ENCODE data around the gene YY1AP1.
"Not testable (repeated sequence)": the region's sequence is repeated elsewhere in the genome, so short reads cannot be mapped to it uniquely, and the experiment has no call there.

YY1AP1 gene, protein sequence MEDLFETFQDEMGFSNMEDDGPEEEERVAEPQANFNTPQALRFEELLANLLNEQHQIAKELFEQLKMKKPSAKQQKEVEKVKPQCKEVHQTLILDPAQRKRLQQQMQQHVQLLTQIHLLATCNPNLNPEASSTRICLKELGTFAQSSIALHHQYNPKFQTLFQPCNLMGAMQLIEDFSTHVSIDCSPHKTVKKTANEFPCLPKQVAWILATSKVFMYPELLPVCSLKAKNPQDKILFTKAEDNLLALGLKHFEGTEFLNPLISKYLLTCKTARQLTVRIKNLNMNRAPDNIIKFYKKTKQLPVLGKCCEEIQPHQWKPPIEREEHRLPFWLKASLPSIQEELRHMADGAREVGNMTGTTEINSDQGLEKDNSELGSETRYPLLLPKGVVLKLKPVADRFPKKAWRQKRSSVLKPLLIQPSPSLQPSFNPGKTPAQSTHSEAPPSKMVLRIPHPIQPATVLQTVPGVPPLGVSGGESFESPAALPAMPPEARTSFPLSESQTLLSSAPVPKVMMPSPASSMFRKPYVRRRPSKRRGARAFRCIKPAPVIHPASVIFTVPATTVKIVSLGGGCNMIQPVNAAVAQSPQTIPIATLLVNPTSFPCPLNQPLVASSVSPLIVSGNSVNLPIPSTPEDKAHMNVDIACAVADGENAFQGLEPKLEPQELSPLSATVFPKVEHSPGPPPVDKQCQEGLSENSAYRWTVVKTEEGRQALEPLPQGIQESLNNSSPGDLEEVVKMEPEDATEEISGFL

DNA sequence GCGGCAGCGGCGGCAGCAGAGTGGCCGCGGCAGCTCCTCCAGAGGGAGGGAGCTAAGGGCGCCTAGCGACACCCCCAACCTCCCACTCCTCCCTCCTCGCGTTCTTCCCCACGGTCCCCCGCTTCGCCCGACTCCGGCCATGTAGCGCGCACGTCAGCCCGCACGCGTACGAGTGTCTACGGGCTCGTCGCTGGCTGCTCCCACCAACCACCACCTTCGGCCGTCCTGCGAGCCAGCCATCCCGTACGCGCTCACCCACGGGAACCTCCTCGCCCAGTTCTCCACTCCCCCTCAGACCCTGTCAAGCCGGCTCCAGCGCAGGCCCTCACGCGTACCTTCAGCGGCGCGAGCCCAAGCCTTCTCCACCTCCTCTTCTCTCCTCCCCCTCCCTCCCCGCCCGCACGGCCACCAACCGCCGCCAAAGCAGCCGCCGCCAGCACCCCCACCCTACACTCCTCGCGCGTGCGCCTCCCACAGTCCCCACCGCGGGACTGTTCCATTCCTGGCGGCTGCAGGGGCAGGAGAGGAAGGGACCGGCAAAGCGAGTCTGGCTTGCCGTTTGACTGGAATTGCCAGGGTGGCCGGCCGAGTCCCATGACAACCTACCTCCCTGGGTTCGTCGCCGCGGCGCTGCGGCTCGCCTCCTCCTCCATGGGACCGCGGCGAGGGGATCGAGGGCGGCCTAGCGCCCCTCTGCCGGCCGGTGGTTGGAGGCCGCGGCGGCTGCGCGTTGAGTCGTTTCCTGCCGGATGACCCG lies at the start of gene YY1AP1:
Gene YY1AP1, minus strand, starts transcription at position 451 of the 757 bp plus-strand sequence. CDS start 8,338 bp downstream, outside the sequence.
- no peaks in the 10 kb centered on the region for H3K36me3 ChIP-seq
- H3K27ac ChIP-seq = peak within 1 kb of the TSS; percentile 99
- TF ChIP-seq, protein P1, sequence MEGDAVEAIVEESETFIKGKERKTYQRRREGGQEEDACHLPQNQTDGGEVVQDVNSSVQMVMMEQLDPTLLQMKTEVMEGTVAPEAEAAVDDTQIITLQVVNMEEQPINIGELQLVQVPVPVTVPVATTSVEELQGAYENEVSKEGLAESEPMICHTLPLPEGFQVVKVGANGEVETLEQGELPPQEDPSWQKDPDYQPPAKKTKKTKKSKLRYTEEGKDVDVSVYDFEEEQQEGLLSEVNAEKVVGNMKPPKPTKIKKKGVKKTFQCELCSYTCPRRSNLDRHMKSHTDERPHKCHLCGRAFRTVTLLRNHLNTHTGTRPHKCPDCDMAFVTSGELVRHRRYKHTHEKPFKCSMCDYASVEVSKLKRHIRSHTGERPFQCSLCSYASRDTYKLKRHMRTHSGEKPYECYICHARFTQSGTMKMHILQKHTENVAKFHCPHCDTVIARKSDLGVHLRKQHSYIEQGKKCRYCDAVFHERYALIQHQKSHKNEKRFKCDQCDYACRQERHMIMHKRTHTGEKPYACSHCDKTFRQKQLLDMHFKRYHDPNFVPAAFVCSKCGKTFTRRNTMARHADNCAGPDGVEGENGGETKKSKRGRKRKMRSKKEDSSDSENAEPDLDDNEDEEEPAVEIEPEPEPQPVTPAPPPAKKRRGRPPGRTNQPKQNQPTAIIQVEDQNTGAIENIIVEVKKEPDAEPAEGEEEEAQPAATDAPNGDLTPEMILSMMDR (IDR thresholded peaks at IDR 0.05) = peak; percentile 51
- H3K9me3 ChIP-seq = no peaks in the 10 kb centered on the region
- peaks cover 14 to 16% of the 10 kb centered on the region in 2 experiments for H3K4me1 ChIP-seq (ENCODE audit: control insufficient read depth in 1 of 2, insufficient read depth in 1 of 2, low read depth in 1 of 2, low read length in 1 of 2)
- no peaks in the 10 kb centered on the region for H3K27me3 ChIP-seq
- H3K4me3 ChIP-seq (ENCODE audit: low read depth in 1 of 2, low read length in 1 of 2) = peak within 1 kb of the TSS; percentile 88 to 97

DNA sequence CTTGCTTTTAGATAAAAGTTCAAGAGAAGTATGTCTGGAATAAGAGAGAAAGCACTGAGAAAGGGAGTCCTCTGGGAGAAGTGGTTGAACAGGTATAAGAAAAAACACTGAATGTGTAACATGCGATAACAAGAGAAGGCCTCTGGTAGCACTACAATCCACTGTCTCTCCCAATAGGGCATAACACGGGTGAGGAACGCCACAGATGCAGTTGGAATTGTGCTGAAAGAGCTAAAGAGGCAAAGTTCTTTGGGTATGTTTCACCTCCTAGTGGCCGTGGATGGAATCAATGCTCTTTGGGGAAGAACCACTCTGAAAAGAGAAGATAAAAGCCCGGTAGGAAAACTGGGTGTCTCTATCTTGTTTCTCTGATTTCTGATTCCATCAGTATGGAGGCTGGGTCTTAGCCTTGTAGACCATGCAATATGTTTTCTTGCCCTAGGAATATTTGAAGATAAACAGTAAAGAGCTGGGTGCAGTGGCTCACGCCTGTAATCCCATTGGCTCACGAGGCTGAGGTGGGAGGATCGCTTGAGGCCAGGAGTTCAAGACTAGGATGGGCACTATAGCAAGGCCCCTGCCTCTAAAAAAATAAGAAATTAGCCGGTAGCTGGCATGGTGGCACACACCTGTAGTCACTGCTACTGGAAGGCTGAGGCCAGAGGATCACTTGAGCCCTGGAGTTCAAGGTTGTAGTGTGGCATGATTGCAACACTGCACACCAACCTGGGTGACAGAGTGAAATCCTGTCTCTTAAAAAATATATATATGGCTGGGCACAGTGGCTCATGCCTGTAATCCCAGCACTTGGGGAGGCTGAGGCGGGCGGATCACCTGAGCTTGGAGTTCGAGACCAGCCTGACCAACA lies 40.7 kb upstream of the YY1AP1 start:
- no peaks in the 10 kb centered on the region for H3K4me1 ChIP-seq (ENCODE audit: control insufficient read depth in 1 of 2, insufficient read depth in 1 of 2, low read depth in 1 of 2, low read length in 1 of 2)
- no peaks in the 10 kb centered on the region for H3K9me3 ChIP-seq
- H3K27ac ChIP-seq = no peak overlapping the region
- no peak overlapping the region for H3K4me3 ChIP-seq (ENCODE audit: low read depth in 1 of 2, low read length in 1 of 2)
- H3K27me3 ChIP-seq = no peaks in the 10 kb centered on the region
- peaks cover 43% of the 10 kb centered on the region for H3K36me3 ChIP-seq
- TF ChIP-seq, protein P1 (IDR thresholded peaks at IDR 0.05) = peak; percentile 49

DNA sequence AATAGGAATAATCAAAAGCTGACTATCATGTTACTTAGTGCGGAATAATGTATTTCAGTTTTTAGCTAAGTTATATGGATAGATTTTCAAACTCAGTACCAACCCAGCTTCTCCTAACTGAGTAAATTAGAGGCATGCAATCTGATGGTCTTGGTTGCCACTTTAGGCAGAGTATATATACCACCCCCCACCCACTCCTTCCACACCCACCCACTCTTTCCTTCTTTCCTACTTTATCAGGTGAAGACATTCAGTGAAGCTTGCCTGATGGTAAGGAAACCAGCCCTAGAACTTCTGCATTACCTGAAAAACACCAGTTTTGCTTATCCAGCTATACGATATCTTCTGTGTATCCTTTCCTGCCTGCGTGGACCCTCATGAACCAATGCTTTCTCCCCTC lies 36.6 kb upstream of the YY1AP1 start:
- TF ChIP-seq, protein P1 (IDR thresholded peaks at IDR 0.05) = no peak
- Histone ChIP-seq H3K27me3 (no peaks in the 10 kb centered on the region), H3K4me1 (ENCODE audit: control insufficient read depth in 1 of 2, insufficient read depth in 1 of 2, low read depth in 1 of 2, low read length in 1 of 2) (no peaks in the 10 kb centered on the region), H3K36me3 (peaks cover 33% of the 10 kb centered on the region), H3K9me3 (no peaks in the 10 kb centered on the region), H3K27ac (no peak overlapping the region), H3K4me3 (ENCODE audit: low read depth in 1 of 2, low read length in 1 of 2) (no peak overlapping the region)

DNA sequence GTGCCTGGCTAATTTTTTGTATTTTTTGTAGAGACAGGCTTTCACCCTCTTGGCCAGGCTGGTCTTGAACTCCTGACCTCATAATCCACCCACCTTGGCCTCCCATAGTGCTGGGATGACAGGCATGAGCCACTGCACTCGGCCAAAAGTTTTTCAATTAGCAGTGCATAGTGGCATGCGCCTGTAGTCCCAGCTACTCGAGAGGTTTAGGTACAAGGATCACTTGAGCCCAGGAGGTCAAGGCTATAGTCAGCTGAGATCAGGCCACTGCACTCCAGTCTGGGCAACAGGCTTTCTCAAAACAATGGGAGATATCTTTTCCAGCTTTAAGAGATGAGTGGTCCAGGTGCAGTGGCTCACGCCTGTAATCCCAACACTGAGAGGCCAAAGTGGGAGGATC lies 31.1 kb upstream of the YY1AP1 start:
- TF ChIP-seq, protein P1 (IDR thresholded peaks at IDR 0.05) = no peak
- Histone ChIP-seq H3K9me3 (no peaks in the 10 kb centered on the region), H3K4me1 (ENCODE audit: control insufficient read depth in 1 of 2, insufficient read depth in 1 of 2, low read depth in 1 of 2, low read length in 1 of 2) (no peaks in the 10 kb centered on the region), H3K27me3 (no peaks in the 10 kb centered on the region), H3K36me3 (peaks cover 38% of the 10 kb centered on the region), H3K4me3 (ENCODE audit: low read depth in 1 of 2, low read length in 1 of 2) (no peak overlapping the region), H3K27ac (no peak overlapping the region)

DNA sequence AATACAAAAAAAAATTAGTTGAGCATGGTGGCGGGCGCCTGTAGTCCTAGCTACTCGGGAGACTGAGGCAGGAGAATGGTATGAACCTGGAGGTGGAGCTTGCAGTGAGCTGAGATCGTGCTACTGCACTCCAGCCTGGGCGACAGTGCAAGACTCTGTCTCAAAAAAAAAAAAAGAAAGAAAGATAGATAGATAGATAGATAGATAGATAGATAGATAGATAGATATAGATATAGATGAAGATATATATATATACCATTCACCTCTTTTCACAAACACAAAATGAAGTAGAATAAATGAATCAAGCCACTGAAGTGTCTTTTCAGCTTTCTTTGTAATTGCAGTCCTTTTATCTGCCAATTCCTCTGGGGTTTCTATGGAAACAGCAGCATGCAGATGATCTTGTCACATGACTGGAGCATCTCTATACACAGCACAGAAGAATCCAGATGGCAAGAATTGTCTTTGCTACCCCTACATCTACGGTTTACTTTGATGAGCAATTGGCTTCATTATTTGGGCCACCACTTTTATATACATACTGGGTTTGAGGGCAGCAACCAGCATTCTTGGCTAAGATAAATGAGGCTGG lies 30.0 kb upstream of the YY1AP1 start:
- H3K4me3 ChIP-seq (ENCODE audit: low read depth in 1 of 2, low read length in 1 of 2); H3K27ac ChIP-seq; H3K27me3 ChIP-seq; H3K9me3 ChIP-seq; H3K4me1 ChIP-seq (ENCODE audit: control insufficient read depth in 1 of 2, insufficient read depth in 1 of 2, low read depth in 1 of 2, low read length in 1 of 2): not testable (repeated sequence)
- peaks cover 36% of the 10 kb centered on the region for H3K36me3 ChIP-seq
